ENCODE results near the gene PTPRE. TPM values are rescaled to one million over a fixed set of nuclear protein-coding genes. Genes with fewer than 3 reads are reported as not detected.

PTPRE gene
- total RNA-seq, 1 experiment from 2014 or later: 0.50 TPM

DNA sequence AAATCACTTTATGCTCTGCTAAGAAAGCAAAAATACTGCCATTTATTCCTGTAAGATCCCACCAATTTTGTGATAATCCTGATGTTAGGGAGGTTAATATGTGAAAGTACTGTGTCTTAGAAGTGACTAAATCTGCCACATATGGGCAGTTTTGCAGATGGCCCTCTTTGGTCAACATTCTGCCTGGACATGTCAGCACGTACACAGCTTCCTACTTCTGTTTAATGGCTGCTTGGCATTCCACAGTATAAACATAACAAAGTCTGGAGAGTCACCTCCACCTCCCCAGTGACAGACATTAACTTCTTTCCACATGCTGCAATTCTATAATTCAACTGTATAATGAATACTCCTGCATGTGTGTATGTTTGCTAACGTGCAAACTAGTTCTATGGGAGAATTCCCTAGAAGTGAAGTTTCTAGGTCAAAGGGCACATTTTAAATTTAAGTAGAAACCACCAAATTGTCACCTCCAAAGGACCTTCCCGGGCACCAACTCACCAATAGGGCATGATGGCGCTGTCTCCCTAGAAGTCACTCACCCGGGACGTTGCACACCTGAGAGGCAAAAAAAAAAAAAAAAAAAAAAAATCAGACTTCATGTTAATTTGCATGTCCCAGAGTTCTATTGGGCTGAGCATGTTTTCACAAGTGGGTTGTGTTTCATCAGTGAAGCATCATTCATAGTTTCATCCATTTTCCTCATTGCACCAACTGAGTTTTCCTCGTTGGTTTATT is 180.4 kb downstream of the PTPRE start:
- peaks cover 9% of the 10 kb centered on the region; the same call in 1 of the 2 replicates for H3K4me1 ChIP-seq
- peaks cover 3% of the 10 kb centered on the region for H3K27me3 Mint-ChIP-seq (ENCODE audit: insufficient read depth, unreplicated experiment)
- no peak overlapping the region for H3K4me3 ChIP-seq (ENCODE audit: low read depth, low read length)
- no peak for DNase-seq
- no peak overlapping the region for H3K4me3 Mint-ChIP-seq (ENCODE audit: unreplicated experiment)
- no peaks in the 10 kb centered on the region for H3K9me3 Mint-ChIP-seq (ENCODE audit: unreplicated experiment)
- no peaks in the 10 kb centered on the region for H3K27me3 ChIP-seq (replicated peaks; ENCODE audit: control insufficient read depth, insufficient read depth, low read length)
- CTCF ChIA-PET: interaction anchor here (1.0 kb wide), 1 partner anchor 11 kb away, joined by 4 read pairs; no protein-coding TSS in a partner anchor
- BruUV-seq (replicated peaks): no TSS peak
- no peaks in the 10 kb centered on the region for H3K36me3 ChIP-seq (ENCODE audit: control insufficient read depth, insufficient read depth, low read length)
- H3K4me1 Mint-ChIP-seq (ENCODE audit: low read depth, unreplicated experiment): no peaks in the 10 kb centered on the region
- H3K9me3 ChIP-seq: no peaks in the 10 kb centered on the region
- intact Hi-C loops (cut with micrococcal nuclease; ENCODE audit: unreplicated experiment): no loop called here
- POLR2A ChIA-PET: no interaction called here
- H3K36me3 Mint-ChIP-seq (ENCODE audit: insufficient read depth, unreplicated experiment): no peaks in the 10 kb centered on the region
- TF ChIP-seq, protein P1, sequence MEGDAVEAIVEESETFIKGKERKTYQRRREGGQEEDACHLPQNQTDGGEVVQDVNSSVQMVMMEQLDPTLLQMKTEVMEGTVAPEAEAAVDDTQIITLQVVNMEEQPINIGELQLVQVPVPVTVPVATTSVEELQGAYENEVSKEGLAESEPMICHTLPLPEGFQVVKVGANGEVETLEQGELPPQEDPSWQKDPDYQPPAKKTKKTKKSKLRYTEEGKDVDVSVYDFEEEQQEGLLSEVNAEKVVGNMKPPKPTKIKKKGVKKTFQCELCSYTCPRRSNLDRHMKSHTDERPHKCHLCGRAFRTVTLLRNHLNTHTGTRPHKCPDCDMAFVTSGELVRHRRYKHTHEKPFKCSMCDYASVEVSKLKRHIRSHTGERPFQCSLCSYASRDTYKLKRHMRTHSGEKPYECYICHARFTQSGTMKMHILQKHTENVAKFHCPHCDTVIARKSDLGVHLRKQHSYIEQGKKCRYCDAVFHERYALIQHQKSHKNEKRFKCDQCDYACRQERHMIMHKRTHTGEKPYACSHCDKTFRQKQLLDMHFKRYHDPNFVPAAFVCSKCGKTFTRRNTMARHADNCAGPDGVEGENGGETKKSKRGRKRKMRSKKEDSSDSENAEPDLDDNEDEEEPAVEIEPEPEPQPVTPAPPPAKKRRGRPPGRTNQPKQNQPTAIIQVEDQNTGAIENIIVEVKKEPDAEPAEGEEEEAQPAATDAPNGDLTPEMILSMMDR (IDR thresholded peaks at IDR 0.05; ENCODE audit: insufficient read depth in 1 of 2, low read depth in 1 of 2, low read length in 1 of 2, severe bottlenecking in 1 of 2, unreplicated experiment in 1 of 2): no peak
- no peak overlapping the region for H3K27ac Mint-ChIP-seq (ENCODE audit: unreplicated experiment)

DNA sequence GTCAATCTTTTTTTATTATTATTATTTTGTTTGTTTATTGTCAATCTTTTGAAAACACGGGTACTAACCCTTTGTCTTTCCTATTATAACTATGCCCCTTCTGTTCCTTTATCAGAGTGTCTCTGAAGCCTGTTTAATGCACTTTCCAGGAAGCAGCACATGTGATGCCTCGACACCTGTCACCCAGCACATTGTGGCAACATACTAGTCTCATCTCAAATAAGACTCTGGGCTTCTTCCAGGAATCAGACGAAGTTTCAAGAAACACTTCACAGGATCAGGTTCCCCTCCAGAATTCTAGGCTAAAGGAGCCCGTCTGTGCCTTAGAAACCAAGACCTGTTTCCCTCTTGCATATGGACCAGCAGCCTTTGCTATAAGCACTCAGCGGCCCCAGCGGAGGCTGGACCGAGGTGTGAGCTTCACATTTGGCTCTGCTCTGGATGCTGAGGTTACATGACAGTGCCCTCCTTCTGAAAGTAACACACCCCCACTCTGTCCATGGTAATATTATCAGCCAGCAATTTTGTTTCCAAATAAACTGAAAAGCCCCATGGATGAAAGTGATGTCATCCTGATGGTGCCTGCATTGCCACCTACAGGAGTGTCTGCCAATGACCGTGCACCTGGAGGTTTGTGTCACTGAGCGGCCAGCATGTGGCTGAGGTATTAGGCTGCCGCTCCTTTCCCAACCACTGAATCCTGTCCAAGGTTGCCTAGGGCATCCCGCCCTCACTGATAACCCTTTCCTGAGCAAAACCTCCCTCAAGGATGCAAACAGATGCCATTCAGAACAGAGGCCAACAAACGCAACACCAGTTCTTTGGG is 181.2 kb downstream of the PTPRE start:
- no peak overlapping the region for H3K4me3 Mint-ChIP-seq (ENCODE audit: unreplicated experiment)
- no peaks in the 10 kb centered on the region for H3K9me3 Mint-ChIP-seq (ENCODE audit: unreplicated experiment)
- Histone ChIP-seq H3K4me1 (peaks cover 9% of the 10 kb centered on the region; the same call in 1 of the 2 replicates), H3K4me3 (ENCODE audit: low read depth, low read length) (no peak overlapping the region), H3K36me3 (ENCODE audit: control insufficient read depth, insufficient read depth, low read length) (no peaks in the 10 kb centered on the region), H3K27me3 (replicated peaks; ENCODE audit: control insufficient read depth, insufficient read depth, low read length) (no peaks in the 10 kb centered on the region), H3K9me3 (no peaks in the 10 kb centered on the region)
- POLR2A ChIA-PET: no interaction called here
- DNase-seq: peak; percentile 53
- H3K27ac Mint-ChIP-seq (ENCODE audit: unreplicated experiment): no peak overlapping the region
- peaks cover 3% of the 10 kb centered on the region for H3K27me3 Mint-ChIP-seq (ENCODE audit: insufficient read depth, unreplicated experiment)
- BruUV-seq (replicated peaks): no TSS peak
- H3K4me1 Mint-ChIP-seq (ENCODE audit: low read depth, unreplicated experiment): no peaks in the 10 kb centered on the region
- peaks cover 7% of the 10 kb centered on the region for H3K36me3 Mint-ChIP-seq (ENCODE audit: insufficient read depth, unreplicated experiment)
- TF ChIP-seq, protein P1 (IDR thresholded peaks at IDR 0.05; ENCODE audit: insufficient read depth in 1 of 2, low read depth in 1 of 2, low read length in 1 of 2, severe bottlenecking in 1 of 2, unreplicated experiment in 1 of 2): peak; percentile 41 to 68
- CTCF ChIA-PET: no interaction called here
- intact Hi-C loops (cut with micrococcal nuclease; ENCODE audit: unreplicated experiment): no loop called here

DNA sequence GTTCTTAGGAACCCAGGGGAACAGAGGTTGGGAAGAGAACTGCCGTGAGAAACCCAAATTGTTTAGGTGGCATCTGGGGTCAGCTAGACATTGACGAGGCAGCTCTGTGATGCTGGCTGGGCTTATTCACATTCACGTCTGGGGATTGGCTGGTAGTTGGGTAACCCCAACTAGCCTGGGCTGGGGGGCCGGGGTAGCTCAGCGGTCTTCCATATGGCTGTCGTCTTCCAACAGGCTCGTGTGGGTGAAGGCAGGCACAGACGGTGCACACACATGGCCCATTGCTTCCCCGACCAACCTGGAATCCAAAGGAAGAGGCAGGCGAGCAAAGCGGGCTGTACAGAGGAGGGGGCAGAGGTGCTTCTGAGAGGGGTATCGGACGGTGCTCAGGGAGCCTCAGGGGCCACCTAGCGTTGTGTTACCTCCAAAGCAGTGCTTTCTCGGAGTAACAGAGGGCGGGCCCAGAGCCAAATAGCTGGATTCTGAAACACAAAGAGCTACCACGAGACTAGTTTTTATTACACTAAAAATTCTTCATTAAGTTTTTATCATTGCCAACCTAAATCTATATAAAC is 184.8 kb downstream of the PTPRE start:
- no peak overlapping the region for H3K27ac Mint-ChIP-seq (ENCODE audit: unreplicated experiment)
- DNase-seq: no peak
- BruUV-seq (replicated peaks): no TSS peak

More for the DNA sequence above, 184.8 kb downstream of the PTPRE start:
- Histone ChIP-seq H3K4me3 (ENCODE audit: low read depth, low read length) (no peak overlapping the region), H3K27me3 (replicated peaks; ENCODE audit: control insufficient read depth, insufficient read depth, low read length) (no peaks in the 10 kb centered on the region), H3K36me3 (ENCODE audit: control insufficient read depth, insufficient read depth, low read length) (no peaks in the 10 kb centered on the region), H3K4me1 (peaks cover 16% of the 10 kb centered on the region), H3K9me3 (no peaks in the 10 kb centered on the region)
- ChIA-PET CTCF (no interaction called here), POLR2A (no interaction called here)
- H3K9me3 Mint-ChIP-seq (ENCODE audit: unreplicated experiment): no peaks in the 10 kb centered on the region
- H3K4me1 Mint-ChIP-seq (ENCODE audit: low read depth, unreplicated experiment): peaks cover 16% of the 10 kb centered on the region
- no peak overlapping the region for H3K4me3 Mint-ChIP-seq (ENCODE audit: unreplicated experiment)
- H3K27me3 Mint-ChIP-seq (ENCODE audit: insufficient read depth, unreplicated experiment): no peaks in the 10 kb centered on the region
- intact Hi-C loops (cut with micrococcal nuclease; ENCODE audit: unreplicated experiment): no loop called here
- TF ChIP-seq, protein P1 (IDR thresholded peaks at IDR 0.05; ENCODE audit: insufficient read depth in 1 of 2, low read depth in 1 of 2, low read length in 1 of 2, severe bottlenecking in 1 of 2, unreplicated experiment in 1 of 2): no peak
- peaks cover 30% of the 10 kb centered on the region for H3K36me3 Mint-ChIP-seq (ENCODE audit: insufficient read depth, unreplicated experiment)
